Mucosa of stomach (tissue), 1 donor: ENCODE data around the gene MAP1LC3B.
"Not testable (repeated sequence)": the region's sequence is repeated elsewhere in the genome, so short reads cannot be mapped to it uniquely, and the experiment has no call there.

Experiments
- H3K27me3 ChIP-seq: one replicate; pipeline ENCODE4 v1.7.0; 2013; ENCODE audit warnings: mild to moderate bottlenecking, low read length; ENCODE audit not compliant: control insufficient read depth, insufficient read depth
- H3K36me3 ChIP-seq: one replicate; pipeline ENCODE4 v1.7.0; 2013; ENCODE audit warnings: low read length; ENCODE audit not compliant: control insufficient read depth, insufficient read depth
- H3K4me1 ChIP-seq: one replicate; pipeline ENCODE4 v1.7.0; 2013; ENCODE audit warnings: mild to moderate bottlenecking, low read length; ENCODE audit not compliant: control insufficient read depth, insufficient read depth
- H3K4me3 ChIP-seq: one replicate; pipeline ENCODE4 v1.7.0; 2013; ENCODE audit warnings: low read length
- H3K9ac ChIP-seq: one replicate; pipeline ENCODE4 v1.7.0; 2013; ENCODE audit warnings: mild to moderate bottlenecking, low read length, moderate library complexity
- H3K9me3 ChIP-seq: one replicate; pipeline ENCODE4 v1.7.0; 2013; ENCODE audit warnings: mild to moderate bottlenecking, low read length, moderate library complexity; ENCODE audit not compliant: control insufficient read depth
- donor health status: Pancreatic carcinoma.

The MAP1LC3B gene

DNA sequence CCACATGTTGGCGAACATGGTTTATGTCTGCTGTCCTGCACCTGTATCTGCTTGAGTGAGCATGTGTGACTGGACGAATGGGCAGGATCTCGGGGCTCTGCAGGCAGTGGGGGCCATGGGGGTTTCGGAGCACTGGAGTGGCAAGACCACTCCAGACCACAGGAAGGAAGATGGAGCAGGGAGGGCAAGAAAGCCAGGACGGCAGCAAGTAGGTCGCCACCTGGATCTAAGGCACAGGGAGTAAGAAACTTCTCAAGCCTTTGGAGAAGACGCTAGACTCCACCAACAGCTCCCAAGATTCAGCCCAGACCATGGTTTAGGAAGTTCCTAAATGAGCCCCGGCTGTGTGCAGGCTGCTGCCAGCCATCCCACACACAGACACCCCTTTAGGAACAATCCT lies 42.1 kb upstream of the MAP1LC3B start:
- Histone ChIP-seq H3K27me3 (no peaks in the 10 kb centered on the region), H3K4me3 (no peak overlapping the region), H3K9ac (no peak overlapping the region), H3K36me3 (peaks cover 13% of the 10 kb centered on the region), H3K9me3 (no peaks in the 10 kb centered on the region), H3K4me1 (peaks cover 7% of the 10 kb centered on the region)

DNA sequence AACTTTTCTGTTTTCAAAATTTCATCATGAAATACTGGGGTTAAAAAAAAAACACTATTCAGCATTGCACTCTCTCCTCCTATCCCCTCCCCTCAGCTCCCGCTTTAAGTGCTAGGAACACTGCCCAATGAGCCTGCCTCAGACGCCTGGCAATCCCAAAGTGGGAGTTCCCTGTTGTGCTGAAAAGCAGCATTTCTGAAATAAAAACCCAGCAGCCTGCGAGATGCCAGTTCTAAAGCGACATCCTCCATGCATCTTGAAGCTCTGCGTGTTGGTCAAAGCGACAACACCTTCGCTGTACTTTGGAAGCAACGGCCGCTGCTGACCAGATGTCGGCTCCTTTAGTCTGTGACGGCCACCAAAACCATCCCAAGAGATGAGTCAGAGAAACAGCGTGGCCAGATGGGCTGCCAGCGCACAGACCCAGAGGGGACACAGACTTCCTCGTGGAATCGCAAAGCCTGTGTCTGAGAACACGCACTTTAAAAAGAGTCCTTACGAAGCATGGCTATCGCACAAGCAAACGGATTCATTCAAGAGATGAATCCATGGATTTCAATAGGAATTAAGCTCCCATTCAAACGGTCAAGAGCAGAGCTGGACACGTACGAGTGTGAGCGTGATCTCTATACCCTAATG lies 41.3 kb upstream of the MAP1LC3B start:
- Histone ChIP-seq H3K4me3 (no peak overlapping the region), H3K4me1 (peaks cover 2% of the 10 kb centered on the region), H3K27me3 (no peaks in the 10 kb centered on the region), H3K36me3 (peaks cover 13% of the 10 kb centered on the region), H3K9ac (no peak overlapping the region), H3K9me3 (no peaks in the 10 kb centered on the region)

DNA sequence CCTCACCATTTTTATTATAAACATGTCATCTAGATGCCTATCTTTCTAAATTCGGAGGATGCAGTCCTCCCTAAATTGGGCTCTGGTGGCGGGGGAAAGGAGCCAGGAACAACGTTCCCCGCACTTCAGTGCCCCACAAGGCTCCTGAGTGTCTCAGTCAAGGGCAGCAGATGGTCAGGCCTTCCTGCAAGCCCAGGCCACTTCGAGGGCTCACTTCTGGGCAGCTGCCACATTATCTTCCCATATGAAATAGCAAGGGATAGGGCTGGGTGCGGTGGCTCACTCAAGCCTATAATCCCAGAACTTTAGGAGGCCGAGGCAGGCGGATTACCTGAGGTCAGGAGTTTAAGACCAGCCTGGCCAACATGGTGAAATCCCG lies 40.8 kb upstream of the MAP1LC3B start:
- H3K4me1 ChIP-seq: no peaks in the 10 kb centered on the region
- peaks cover 13% of the 10 kb centered on the region for H3K36me3 ChIP-seq

DNA sequence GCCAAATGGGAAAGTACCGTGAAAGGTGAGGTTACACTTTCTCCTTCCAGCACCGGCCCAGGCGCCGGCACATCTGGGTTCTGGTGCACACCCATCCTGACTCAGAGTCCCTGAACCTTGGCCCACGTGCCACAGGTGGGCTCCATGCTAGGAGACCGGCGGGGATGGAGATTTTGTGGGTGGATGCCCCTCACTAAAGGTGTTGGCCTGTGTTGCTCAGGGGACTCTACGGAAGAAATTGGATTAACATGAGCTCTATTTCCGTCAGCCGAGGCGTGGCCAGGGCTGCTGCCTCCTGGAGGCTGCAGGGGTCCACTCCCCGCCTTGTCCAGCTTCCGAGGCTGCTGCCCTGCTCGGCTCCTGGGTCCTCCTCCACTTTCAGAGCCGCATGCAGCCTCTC lies 39.3 kb upstream of the MAP1LC3B start:
- H3K4me1 ChIP-seq: no peaks in the 10 kb centered on the region
- peaks cover 7% of the 10 kb centered on the region for H3K36me3 ChIP-seq
- H3K4me3 ChIP-seq: no peak overlapping the region
- no peaks in the 10 kb centered on the region for H3K27me3 ChIP-seq
- no peak overlapping the region for H3K9ac ChIP-seq
- H3K9me3 ChIP-seq: no peaks in the 10 kb centered on the region

More for the DNA sequence above, 40.8 kb upstream of the MAP1LC3B start:
- no peak overlapping the region for H3K9ac ChIP-seq
- H3K9me3 ChIP-seq: no peaks in the 10 kb centered on the region
- no peaks in the 10 kb centered on the region for H3K27me3 ChIP-seq
- H3K4me3 ChIP-seq: no peak overlapping the region

GRCh38 chr16:87353613-87354012 lies 38.5 kb upstream of the MAP1LC3B start:
- Histone ChIP-seq H3K36me3 (peaks cover under 1% of the 10 kb centered on the region), H3K9ac (no peak overlapping the region), H3K4me3 (no peak overlapping the region), H3K4me1 (no peaks in the 10 kb centered on the region), H3K27me3 (no peaks in the 10 kb centered on the region), H3K9me3 (no peaks in the 10 kb centered on the region)

- H3K4me3 ChIP-seq: no peak overlapping the region
- H3K36me3 ChIP-seq: no peaks in the 10 kb centered on the region
- H3K4me1 ChIP-seq: no peaks in the 10 kb centered on the region
- H3K27me3 ChIP-seq: no peaks in the 10 kb centered on the region
- no peaks in the 10 kb centered on the region for H3K9me3 ChIP-seq
- no peak overlapping the region for H3K9ac ChIP-seq
Observed at GRCh38 chr16:87356491-87356853, 35.7 kb upstream of the MAP1LC3B start.

DNA sequence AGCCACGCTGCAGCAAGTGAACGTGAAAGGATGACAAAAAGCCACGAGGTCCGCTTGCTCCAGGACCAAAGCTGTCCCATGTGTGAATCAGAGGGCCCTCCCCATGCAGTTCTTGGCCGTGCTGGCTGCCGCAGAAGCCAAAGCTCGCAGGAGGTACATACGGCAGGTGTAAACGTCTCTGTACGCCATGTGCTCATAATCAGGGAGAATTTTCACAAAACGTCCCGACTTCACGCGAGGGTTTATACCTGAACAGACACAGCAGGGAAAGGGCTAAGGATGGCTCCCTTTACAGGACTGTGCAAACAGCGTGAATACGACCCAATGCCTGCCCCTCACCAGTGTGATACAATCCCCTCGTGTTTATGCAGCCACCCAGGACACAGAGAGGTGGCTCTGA lies 33.9 kb upstream of the MAP1LC3B start:
- Histone ChIP-seq H3K9ac (no peak overlapping the region), H3K9me3 (no peaks in the 10 kb centered on the region), H3K4me3 (no peak overlapping the region), H3K27me3 (no peaks in the 10 kb centered on the region), H3K36me3 (no peaks in the 10 kb centered on the region), H3K4me1 (no peaks in the 10 kb centered on the region)

- no peaks in the 10 kb centered on the region for H3K9me3 ChIP-seq
- no peaks in the 10 kb centered on the region for H3K36me3 ChIP-seq
- no peak overlapping the region for H3K4me3 ChIP-seq
- H3K4me1 ChIP-seq: peaks cover 3% of the 10 kb centered on the region
- no peak overlapping the region for H3K9ac ChIP-seq
- no peaks in the 10 kb centered on the region for H3K27me3 ChIP-seq
Observed at GRCh38 chr16:87358696-87359095, 33.4 kb upstream of the MAP1LC3B start.

DNA sequence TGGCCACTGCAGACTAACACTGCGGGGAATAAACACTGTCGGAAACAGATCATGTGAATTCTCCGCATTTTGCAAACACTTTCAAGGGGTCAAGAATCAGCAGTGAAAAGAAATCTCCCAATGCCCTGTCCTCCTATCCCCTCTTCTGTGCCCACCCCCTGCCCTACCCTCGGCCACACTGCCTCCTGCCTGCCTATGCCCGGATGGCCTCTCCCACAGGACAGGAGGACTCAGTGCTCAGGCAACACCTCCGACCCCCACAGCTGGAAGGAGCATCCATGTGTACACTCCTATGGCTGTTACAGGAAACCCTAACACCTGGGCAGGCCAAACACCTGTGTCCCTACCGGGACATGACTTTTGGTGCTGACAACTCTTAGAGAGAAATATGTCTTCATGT lies 33.0 kb upstream of the MAP1LC3B start:
- no peak overlapping the region for H3K9ac ChIP-seq
- no peaks in the 10 kb centered on the region for H3K27me3 ChIP-seq
- H3K4me3 ChIP-seq: no peak overlapping the region
- H3K36me3 ChIP-seq: no peaks in the 10 kb centered on the region
- peaks cover 7% of the 10 kb centered on the region for H3K4me1 ChIP-seq
- H3K9me3 ChIP-seq: no peaks in the 10 kb centered on the region

- peaks cover 13% of the 10 kb centered on the region for H3K4me1 ChIP-seq
- no peaks in the 10 kb centered on the region for H3K9me3 ChIP-seq
- H3K27me3 ChIP-seq: no peaks in the 10 kb centered on the region
- no peak overlapping the region for H3K9ac ChIP-seq
- no peak overlapping the region for H3K4me3 ChIP-seq
- H3K36me3 ChIP-seq: no peaks in the 10 kb centered on the region
Observed at GRCh38 chr16:87360862-87361610, 31.1 kb upstream of the MAP1LC3B start.

GRCh38 chr16:87361916-87362619 lies 30.1 kb upstream of the MAP1LC3B start:
- Histone ChIP-seq H3K36me3 (no peaks in the 10 kb centered on the region), H3K27me3 (no peaks in the 10 kb centered on the region), H3K4me1 (peaks cover 19% of the 10 kb centered on the region), H3K9ac (no peak overlapping the region), H3K4me3 (no peak overlapping the region), H3K9me3 (no peaks in the 10 kb centered on the region)

DNA sequence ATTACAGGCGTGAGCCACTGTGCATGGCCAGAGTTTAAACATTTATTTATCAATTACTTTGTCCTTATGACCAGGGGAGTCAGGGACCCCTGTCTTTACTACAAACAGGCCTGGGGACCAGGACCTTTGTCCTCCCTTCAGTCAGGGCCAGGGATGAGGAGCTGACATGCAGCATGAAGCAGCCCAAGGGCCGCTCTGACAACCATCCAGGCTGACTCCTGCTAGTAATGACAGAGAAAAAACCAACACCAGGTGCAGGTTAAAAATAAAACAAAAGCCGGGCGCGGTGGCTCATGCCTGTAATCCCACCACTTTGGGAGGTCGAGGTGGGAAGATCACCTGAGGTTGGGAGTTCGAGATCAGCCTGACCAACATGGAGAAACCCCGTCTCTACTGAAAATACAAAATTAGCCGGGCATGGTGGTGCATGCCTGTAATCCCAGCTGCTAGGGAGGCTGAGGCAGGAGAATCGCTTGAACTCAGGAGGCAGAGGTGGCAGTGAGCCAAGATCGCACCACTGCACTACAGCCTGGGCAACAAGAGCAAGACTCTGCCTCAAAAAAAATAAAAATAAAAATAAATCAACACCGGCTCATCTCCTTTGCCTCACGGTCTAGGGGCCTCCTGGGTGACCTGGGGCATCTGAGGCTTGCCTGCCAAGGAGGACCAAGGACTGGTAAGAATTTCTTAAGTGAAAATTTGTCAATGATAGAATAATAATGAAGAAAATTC lies 29.1 kb upstream of the MAP1LC3B start:
- not testable (repeated sequence) for H3K27me3 ChIP-seq, H3K36me3 ChIP-seq, H3K4me3 ChIP-seq, H3K9ac ChIP-seq, H3K9me3 ChIP-seq
- H3K4me1 ChIP-seq: peaks cover 19% of the 10 kb centered on the region
